ENCODE data around the gene ZNF512B.

ZNF512B gene

GRCh38 chr20:63947638-63948456 lies 21.9 kb downstream of the ZNF512B start:
- no peak for DNase-seq (ENCODE audit: low spot score)

- DNase-seq (ENCODE audit: low spot score), result no peak
These were observed 22.6 kb downstream of the ZNF512B start for GRCh38 chr20:63946986-63947637.

GRCh38 chr20:63945921-63946920 lies 23.5 kb downstream of the ZNF512B start:
- no peak for DNase-seq (ENCODE audit: low spot score)

GRCh38 chr20:63945031-63945658 lies 24.6 kb downstream of the ZNF512B start:
- DNase-seq (ENCODE audit: low spot score), result no peak

GRCh38 chr20:63944078-63944941 lies 25.4 kb downstream of the ZNF512B start:
- DNase-seq (ENCODE audit: low spot score), result no peak

GRCh38 chr20:63943808-63944077 lies 26.0 kb downstream of the ZNF512B start:
- no peak for DNase-seq (ENCODE audit: low spot score)

GRCh38 chr20:63942969-63943807 lies 26.5 kb downstream of the ZNF512B start:
- DNase-seq (ENCODE audit: low spot score), result no peak

GRCh38 chr20:63942250-63942951 lies 27.3 kb downstream of the ZNF512B start:
- no peak for DNase-seq (ENCODE audit: low spot score)

- no peak for DNase-seq (ENCODE audit: low spot score)
These were observed 28.2 kb downstream of the ZNF512B start for GRCh38 chr20:63941282-63942081.

- DNase-seq (ENCODE audit: low spot score), result no peak
These were observed 29.1 kb downstream of the ZNF512B start for GRCh38 chr20:63940472-63941266.

- no peak for DNase-seq (ENCODE audit: low spot score)
These were observed 29.7 kb downstream of the ZNF512B start for GRCh38 chr20:63940071-63940471.

GRCh38 chr20:63939061-63939935 lies 30.4 kb downstream of the ZNF512B start:
- DNase-seq (ENCODE audit: low spot score), result no peak

GRCh38 chr20:63937596-63937995 lies 32.1 kb downstream of the ZNF512B start:
- DNase-seq (ENCODE audit: low spot score), result no peak

- DNase-seq (ENCODE audit: low spot score), result no peak
These were observed 34.3 kb downstream of the ZNF512B start for GRCh38 chr20:63935447-63935846.

- DNase-seq (ENCODE audit: low spot score), result no peak
These were observed 35.3 kb downstream of the ZNF512B start for GRCh38 chr20:63934271-63935068.

GRCh38 chr20:63933646-63934045 lies 36.1 kb downstream of the ZNF512B start:
- DNase-seq (ENCODE audit: low spot score), result no peak

All from putamen (tissue), 1 donor.